ENCODE measurements around the gene ANO4. TPM values are rescaled to one million over a fixed set of nuclear protein-coding genes. Genes with fewer than 3 reads are reported as not detected.

Gene ANO4
- total and polyA plus RNA-seq, 2 donors (not counting 1 experiment from before 2014, with no cell fraction given), result not detected

DNA sequence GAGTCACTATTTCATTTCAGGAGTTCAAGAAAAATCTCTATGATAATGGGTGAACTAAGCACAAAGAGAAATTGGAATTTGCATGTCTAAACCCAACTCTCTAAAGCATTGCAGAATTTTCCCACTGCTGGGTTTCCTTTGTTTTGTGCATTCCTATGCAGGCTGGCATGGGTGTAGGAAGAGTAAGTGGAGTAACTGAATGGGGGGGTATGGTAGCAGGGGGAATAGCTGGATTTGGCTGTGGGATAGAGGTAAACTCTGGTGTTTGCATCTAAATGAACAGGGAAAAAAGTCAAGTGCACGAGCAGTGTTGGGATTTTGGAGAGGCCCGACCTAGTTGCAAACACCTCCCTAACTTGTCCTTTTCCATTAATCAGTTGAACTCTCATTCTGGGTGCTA, 159.1 kb downstream of the ANO4 start:
- Histone ChIP-seq H3K27me3 (replicated peaks in 1 of 4; ENCODE audit: control extremely low read depth in 1 of 4, control insufficient read depth in 3 of 4, insufficient read depth in 4 of 4, low read length in 3 of 4) (no peaks in the 10 kb centered on the region), H3K4me2 (replicated peaks; ENCODE audit: low read depth, low read length, poor library complexity, severe bottlenecking) (no peak overlapping the region), H3K79me2 (ENCODE audit: control insufficient read depth, insufficient read depth, low read length) (no peaks in the 10 kb centered on the region), H3K4me3 (ENCODE audit: control extremely low read depth in 1 of 5, extremely low read depth in 1 of 5, insufficient read depth in 1 of 5, low read depth in 2 of 5, low read length in 4 of 5) (no peak overlapping the region), H2AFZ (ENCODE audit: insufficient read depth, low read depth, low read length, poor library complexity, severe bottlenecking) (no peak overlapping the region), H3K9me3 (ENCODE audit: control extremely low read depth in 1 of 3, control insufficient read depth in 2 of 3, insufficient read depth in 1 of 3, low read length in 2 of 3) (no peaks in the 10 kb centered on the region), H4K20me1 (ENCODE audit: control insufficient read depth, insufficient read depth, low read length, poor library complexity, severe bottlenecking) (no peaks in the 10 kb centered on the region), H3K27ac (ENCODE audit: low read length in 2 of 2) (no peak overlapping the region), H3K36me3 (replicated peaks in 1 of 2; ENCODE audit: control extremely low read depth in 1 of 2, control insufficient read depth in 1 of 2, extremely low read depth in 1 of 2, insufficient read depth in 2 of 2, low read length in 1 of 2) (no peaks in the 10 kb centered on the region), H3K9ac (ENCODE audit: low read length) (no peak overlapping the region), H3K4me1 (ENCODE audit: control insufficient read depth in 2 of 2, insufficient read depth in 2 of 2, low read length in 2 of 2) (no peaks in the 10 kb centered on the region)
- no peak overlapping the region for H3K4me3 Mint-ChIP-seq
- TF ChIP-seq, protein P1, sequence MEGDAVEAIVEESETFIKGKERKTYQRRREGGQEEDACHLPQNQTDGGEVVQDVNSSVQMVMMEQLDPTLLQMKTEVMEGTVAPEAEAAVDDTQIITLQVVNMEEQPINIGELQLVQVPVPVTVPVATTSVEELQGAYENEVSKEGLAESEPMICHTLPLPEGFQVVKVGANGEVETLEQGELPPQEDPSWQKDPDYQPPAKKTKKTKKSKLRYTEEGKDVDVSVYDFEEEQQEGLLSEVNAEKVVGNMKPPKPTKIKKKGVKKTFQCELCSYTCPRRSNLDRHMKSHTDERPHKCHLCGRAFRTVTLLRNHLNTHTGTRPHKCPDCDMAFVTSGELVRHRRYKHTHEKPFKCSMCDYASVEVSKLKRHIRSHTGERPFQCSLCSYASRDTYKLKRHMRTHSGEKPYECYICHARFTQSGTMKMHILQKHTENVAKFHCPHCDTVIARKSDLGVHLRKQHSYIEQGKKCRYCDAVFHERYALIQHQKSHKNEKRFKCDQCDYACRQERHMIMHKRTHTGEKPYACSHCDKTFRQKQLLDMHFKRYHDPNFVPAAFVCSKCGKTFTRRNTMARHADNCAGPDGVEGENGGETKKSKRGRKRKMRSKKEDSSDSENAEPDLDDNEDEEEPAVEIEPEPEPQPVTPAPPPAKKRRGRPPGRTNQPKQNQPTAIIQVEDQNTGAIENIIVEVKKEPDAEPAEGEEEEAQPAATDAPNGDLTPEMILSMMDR (IDR thresholded peaks at IDR 0.05), result no peak
- TF ChIP-seq EZH2 (IDR thresholded peaks at IDR 0.05; ENCODE audit: borderline replicate concordance, insufficient read depth, low read depth, low read length, poor library complexity, severe bottlenecking), result no peak
- no peak overlapping the region for H3K27ac Mint-ChIP-seq
- intact Hi-C loops (cut with micrococcal nuclease), result no loop called here
- no peaks in the 10 kb centered on the region for H3K4me1 Mint-ChIP-seq
- ChIA-PET CTCF (no interaction called here), POLR2A (no interaction called here)
- no peak for ATAC-seq (ENCODE audit: low read depth)
- no CpG with 5 or more reads among the region's 2 CpGs for WGBS (ENCODE audit: insufficient coverage)
- H3K9me3 Mint-ChIP-seq (ENCODE audit: insufficient read depth), result no peaks in the 10 kb centered on the region
- no peak for DNase-seq
- H3K27me3 Mint-ChIP-seq, result no peaks in the 10 kb centered on the region

DNA sequence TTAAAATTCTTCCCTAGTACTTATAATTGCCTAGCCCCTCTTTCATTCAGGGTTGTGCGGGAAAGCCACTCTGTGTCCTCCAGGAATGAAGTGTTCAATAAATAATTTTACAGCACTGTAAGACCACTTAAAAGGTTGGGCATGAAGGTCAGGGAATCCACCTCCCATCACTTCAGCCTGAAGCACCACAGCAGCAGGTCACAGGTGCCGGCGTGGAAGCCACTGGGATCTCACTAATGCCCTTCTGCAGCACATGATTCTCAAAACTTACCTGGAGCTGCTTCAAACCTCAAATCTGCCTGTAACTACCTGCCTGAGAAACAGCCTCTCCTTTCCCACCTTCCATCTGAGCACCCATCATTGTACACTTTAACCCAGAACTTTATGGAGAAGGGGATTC, 159.5 kb downstream of the ANO4 start:
- CTCF ChIA-PET, result no interaction called here
- H3K27ac Mint-ChIP-seq, result no peak overlapping the region
- no peaks in the 10 kb centered on the region for H3K4me1 Mint-ChIP-seq
- WGBS (ENCODE audit: insufficient coverage), result 100% methylated on average over 2 of the region's 3 CpGs
- H3K4me2 ChIP-seq (replicated peaks; ENCODE audit: low read depth, low read length, poor library complexity, severe bottlenecking), result no peak overlapping the region
- no peak overlapping the region for H3K9ac ChIP-seq (ENCODE audit: low read length)
- DNase-seq, result no peak
- ATAC-seq (ENCODE audit: low read depth), result no peak
- TF ChIP-seq, protein P1 (IDR thresholded peaks at IDR 0.05), result no peak
- no peak for TF ChIP-seq EZH2 (IDR thresholded peaks at IDR 0.05; ENCODE audit: borderline replicate concordance, insufficient read depth, low read depth, low read length, poor library complexity, severe bottlenecking)
- no peaks in the 10 kb centered on the region for H3K9me3 Mint-ChIP-seq (ENCODE audit: insufficient read depth)
- H3K4me3 Mint-ChIP-seq, result no peak overlapping the region
- H3K36me3 ChIP-seq (replicated peaks in 1 of 2; ENCODE audit: control extremely low read depth in 1 of 2, control insufficient read depth in 1 of 2, extremely low read depth in 1 of 2, insufficient read depth in 2 of 2, low read length in 1 of 2), result no peaks in the 10 kb centered on the region
- H4K20me1 ChIP-seq (ENCODE audit: control insufficient read depth, insufficient read depth, low read length, poor library complexity, severe bottlenecking), result no peaks in the 10 kb centered on the region
- H3K27ac ChIP-seq (ENCODE audit: low read length in 2 of 2), result no peak overlapping the region
- no peak overlapping the region for H3K4me3 ChIP-seq (ENCODE audit: control extremely low read depth in 1 of 5, extremely low read depth in 1 of 5, insufficient read depth in 1 of 5, low read depth in 2 of 5, low read length in 4 of 5)
- no peaks in the 10 kb centered on the region for H3K9me3 ChIP-seq (ENCODE audit: control extremely low read depth in 1 of 3, control insufficient read depth in 2 of 3, insufficient read depth in 1 of 3, low read length in 2 of 3)
- intact Hi-C loops (cut with micrococcal nuclease), result no loop called here
- no peaks in the 10 kb centered on the region for H3K4me1 ChIP-seq (ENCODE audit: control insufficient read depth in 2 of 2, insufficient read depth in 2 of 2, low read length in 2 of 2)
- no peaks in the 10 kb centered on the region for H3K27me3 Mint-ChIP-seq
- no peak overlapping the region for H2AFZ ChIP-seq (ENCODE audit: insufficient read depth, low read depth, low read length, poor library complexity, severe bottlenecking)
- H3K79me2 ChIP-seq (ENCODE audit: control insufficient read depth, insufficient read depth, low read length), result no peaks in the 10 kb centered on the region
- no peaks in the 10 kb centered on the region for H3K27me3 ChIP-seq (replicated peaks in 1 of 4; ENCODE audit: control extremely low read depth in 1 of 4, control insufficient read depth in 3 of 4, insufficient read depth in 4 of 4, low read length in 3 of 4)
- POLR2A ChIA-PET, result no interaction called here

All from B cell (primary cell).